Left lung (tissue), 10 donors: ENCODE data around the gene IFI27L1. TPM values are rescaled to one million over a fixed set of nuclear protein-coding genes. Genes with fewer than 3 reads are reported as not detected.

Experiments used
- ATAC-seq: fragments of 200-7000 bp; cut with Tn5 transposase; one replicate; pipeline ENCODE4 v1.9.1; 2020; ENCODE audit warnings: moderate library complexity
- DNase-seq, 4 donors: peaks; one replicate each; pipeline ENCODE4 v3.0.0-alpha.2; 2013 to 2020
- H3K27ac ChIP-seq, 2 donors: fragments of 200-600 bp; sonication (generic) in 1 of 2; one replicate each; pipeline versions ENCODE4 v1.5.0 to v1.8.0; 2020 to 2021
- H3K27me3 ChIP-seq, 2 donors: fragments of 200-600 bp; sonication (generic) in 1 of 2; one replicate each; pipeline versions ENCODE4 v1.5.0 to v1.8.0; 2020 to 2021
- H3K36me3 ChIP-seq, 2 donors: fragments of 200-600 bp; sonication (generic) in 1 of 2; one replicate each; pipeline versions ENCODE4 v1.5.0 to v1.8.0; 2020 to 2021
- H3K4me1 ChIP-seq, 2 donors: fragments of 200-600 bp; one replicate each; pipeline ENCODE4 v1.8.0; 2021
- H3K4me3 ChIP-seq, 2 donors: fragments of 200-600 bp; sonication (generic) in 1 of 2; one replicate each; pipeline versions ENCODE4 v1.5.0 to v1.8.0; 2020 to 2021; ENCODE audit warnings: mild to moderate bottlenecking in 1 of 2
- H3K9me3 ChIP-seq, 2 donors: fragments of 200-600 bp; sonication (generic) in 1 of 2; one replicate each; pipeline versions ENCODE4 v1.5.0 to v1.8.0; 2020 to 2021
- intact Hi-C, 2 donors: fragments of 100-400 bp; cut with DNase I; formaldehyde crosslinking; loops; one replicate each; pipeline versions ENCODE4 v1.11.2 to v1.14.2; 2022
- polyA plus RNA-seq, 6 donors: library from polyadenylated mRNA; unstranded; fragments of 120-200 nt; gene quantifications; one replicate each; pipeline ENCODE4 v1.2.1, GENCODE V29; 2013; ENCODE audit not compliant: insufficient read length in 6 of 6
- total RNA-seq, 2 donors: library from RNA; stranded (reverse); fragmentation: NEBNext Ultra II Directional; extraction: Animal tissue kit (Norgen Biotek cat#: 25700); gene quantifications; one replicate each; pipeline ENCODE4 v1.2.1, GENCODE V29; 2021
- TF ChIP-seq, protein P1 (sequence below), 2 donors: fragments of 200-600 bp; sonication (generic) in 1 of 2; IDR thresholded peaks; one replicate each; pipeline versions ENCODE4 v1.5.0 to v1.8.0; 2021; ENCODE audit warnings: antibody characterized with exemption in 2 of 2
- donor health status: DM: no; HTN: yes; CAD: no.
- donor health status: DM: no; HTN: no; CAD: no.

The IFI27L1 gene
- total and polyA plus RNA-seq, 8 donors: 20.3 to 34.3 (median 31.2) TPM

DNA sequence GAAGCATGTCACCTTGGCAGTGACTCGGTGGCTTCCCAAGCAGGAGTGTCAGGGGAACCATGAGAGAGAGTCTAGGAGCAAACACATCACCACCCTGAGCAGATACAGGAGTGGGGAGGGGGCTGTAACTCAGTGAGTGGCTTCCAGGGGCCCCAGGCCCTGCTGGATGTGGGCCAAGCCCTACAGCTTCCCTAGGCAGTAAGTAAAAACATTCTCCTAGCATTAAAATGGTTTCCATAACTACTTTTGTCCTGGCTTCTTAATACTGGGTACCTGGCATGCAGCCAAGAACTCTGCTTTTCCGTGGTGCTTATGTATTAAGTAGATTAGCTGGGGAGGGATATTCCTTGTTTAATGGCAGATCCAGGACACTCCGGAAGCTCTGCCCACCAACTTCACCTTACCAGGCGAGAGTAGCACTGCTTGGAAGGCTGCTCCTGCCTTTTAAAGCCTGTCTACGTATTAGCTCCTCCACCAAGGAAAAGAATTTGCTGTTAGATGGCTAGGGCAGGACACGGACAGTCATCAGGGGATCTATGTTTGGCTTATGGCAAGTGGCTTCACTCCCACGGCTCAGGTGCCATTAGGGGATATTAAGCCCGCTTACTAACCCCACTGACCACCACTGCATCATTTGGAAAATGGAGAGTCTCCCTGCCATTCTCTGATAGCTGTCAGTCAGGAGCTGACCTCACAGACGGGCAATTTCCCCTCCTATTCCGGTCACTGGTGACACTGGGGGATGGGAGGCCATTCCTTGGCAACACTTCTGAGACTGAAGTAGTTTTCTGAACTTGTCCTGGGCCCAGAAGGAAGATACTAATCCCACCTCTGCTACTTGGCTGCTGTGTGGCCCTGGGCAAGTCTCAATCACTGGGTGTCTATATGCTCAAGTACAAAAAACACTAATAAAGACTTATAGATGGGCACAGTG, 32.2 kb upstream of the IFI27L1 start:
- ATAC-seq (no peak), DNase-seq (peak in 1 of 4 donors; percentile 44)
- Histone ChIP-seq H3K4me1 (no peaks in the 10 kb centered on the region), H3K9me3 (no peaks in the 10 kb centered on the region), H3K27me3 (no peaks in the 10 kb centered on the region), H3K4me3 (no peak overlapping the region), H3K36me3 (peaks cover 0 to 100% of the 10 kb centered on the region in 2 donors), H3K27ac (no peak overlapping the region)
- intact Hi-C loops: loop anchor here in 1 of 2 donors (10.0 kb wide), 1 partner anchor 86 kb away; no protein-coding TSS in a partner anchor
- TF ChIP-seq, protein P1, sequence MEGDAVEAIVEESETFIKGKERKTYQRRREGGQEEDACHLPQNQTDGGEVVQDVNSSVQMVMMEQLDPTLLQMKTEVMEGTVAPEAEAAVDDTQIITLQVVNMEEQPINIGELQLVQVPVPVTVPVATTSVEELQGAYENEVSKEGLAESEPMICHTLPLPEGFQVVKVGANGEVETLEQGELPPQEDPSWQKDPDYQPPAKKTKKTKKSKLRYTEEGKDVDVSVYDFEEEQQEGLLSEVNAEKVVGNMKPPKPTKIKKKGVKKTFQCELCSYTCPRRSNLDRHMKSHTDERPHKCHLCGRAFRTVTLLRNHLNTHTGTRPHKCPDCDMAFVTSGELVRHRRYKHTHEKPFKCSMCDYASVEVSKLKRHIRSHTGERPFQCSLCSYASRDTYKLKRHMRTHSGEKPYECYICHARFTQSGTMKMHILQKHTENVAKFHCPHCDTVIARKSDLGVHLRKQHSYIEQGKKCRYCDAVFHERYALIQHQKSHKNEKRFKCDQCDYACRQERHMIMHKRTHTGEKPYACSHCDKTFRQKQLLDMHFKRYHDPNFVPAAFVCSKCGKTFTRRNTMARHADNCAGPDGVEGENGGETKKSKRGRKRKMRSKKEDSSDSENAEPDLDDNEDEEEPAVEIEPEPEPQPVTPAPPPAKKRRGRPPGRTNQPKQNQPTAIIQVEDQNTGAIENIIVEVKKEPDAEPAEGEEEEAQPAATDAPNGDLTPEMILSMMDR (IDR thresholded peaks at IDR 0.05): no peak

DNA sequence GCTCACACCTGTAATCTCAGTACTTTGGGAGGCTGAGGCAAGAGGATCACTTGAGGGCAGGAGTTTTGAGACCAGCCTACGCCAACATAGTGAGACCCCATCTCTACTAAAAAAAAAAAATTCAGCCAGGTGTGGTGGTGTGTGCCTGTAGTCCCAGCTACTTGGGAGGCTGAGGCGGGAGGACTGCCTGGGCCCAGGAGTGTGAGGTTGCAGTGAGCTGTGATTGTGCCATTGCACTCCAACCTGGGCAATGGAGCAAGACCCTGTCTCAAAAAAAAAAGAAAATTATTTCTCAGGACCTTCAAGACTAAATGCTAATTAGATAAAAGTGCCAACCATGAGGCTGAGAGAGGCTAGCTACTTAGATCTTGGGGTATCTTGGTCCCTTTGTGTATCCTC, 31.5 kb upstream of the IFI27L1 start:
- no peak overlapping the region for H3K27ac ChIP-seq
- H3K27me3 ChIP-seq: no peaks in the 10 kb centered on the region
- no peak overlapping the region for H3K4me3 ChIP-seq
- TF ChIP-seq, protein P1 (IDR thresholded peaks at IDR 0.05): no peak
- intact Hi-C loops: loop anchor here in 1 of 2 donors (10.0 kb wide), 1 partner anchor 85 kb away; no protein-coding TSS in a partner anchor
- no peaks in the 10 kb centered on the region for H3K4me1 ChIP-seq
- H3K9me3 ChIP-seq: no peaks in the 10 kb centered on the region
- ATAC-seq: no peak
- DNase-seq: no peak
- H3K36me3 ChIP-seq: peaks cover 0 to 100% of the 10 kb centered on the region in 2 donors

DNA sequence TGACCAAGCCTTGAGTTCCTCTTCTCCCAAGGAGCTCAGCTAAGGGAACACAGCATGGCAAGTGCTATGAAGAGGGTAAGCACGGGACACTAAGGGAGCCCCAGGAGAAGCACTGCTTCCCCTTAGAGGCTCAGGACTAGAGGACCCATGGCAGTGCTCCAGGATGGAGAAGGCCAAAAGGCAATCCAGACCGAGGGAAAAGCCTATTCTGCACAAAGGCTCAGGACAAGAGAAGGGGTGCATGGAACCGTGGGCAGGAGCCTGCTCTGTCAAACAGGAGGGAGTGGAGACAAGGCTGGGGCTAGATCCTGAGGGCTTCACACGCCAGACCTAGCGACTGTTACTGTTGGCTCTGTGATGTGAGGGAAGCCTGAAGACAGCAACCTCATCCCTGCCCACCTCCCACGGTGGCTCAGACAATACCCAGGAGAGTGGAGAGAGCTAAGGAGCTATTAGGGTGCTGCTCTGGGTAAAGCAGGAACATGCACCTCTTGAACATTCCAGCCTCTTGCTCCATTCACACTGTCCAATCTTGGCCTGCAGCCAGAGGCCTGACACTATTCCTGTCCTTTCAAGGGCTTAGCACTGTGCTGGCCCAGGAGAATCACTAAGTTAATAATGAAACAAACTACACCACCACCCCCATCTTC, 30.8 kb upstream of the IFI27L1 start:
- intact Hi-C loops: no loop called here
- TF ChIP-seq, protein P1 (IDR thresholded peaks at IDR 0.05): no peak
- H3K4me3 ChIP-seq: no peak overlapping the region
- no peaks in the 10 kb centered on the region for H3K9me3 ChIP-seq
- peaks cover 0 to 100% of the 10 kb centered on the region in 2 donors for H3K36me3 ChIP-seq
- DNase-seq (no peak), ATAC-seq (peak; percentile 74)
- no peak overlapping the region for H3K27ac ChIP-seq
- H3K27me3 ChIP-seq: no peaks in the 10 kb centered on the region
- H3K4me1 ChIP-seq: no peaks in the 10 kb centered on the region

DNA sequence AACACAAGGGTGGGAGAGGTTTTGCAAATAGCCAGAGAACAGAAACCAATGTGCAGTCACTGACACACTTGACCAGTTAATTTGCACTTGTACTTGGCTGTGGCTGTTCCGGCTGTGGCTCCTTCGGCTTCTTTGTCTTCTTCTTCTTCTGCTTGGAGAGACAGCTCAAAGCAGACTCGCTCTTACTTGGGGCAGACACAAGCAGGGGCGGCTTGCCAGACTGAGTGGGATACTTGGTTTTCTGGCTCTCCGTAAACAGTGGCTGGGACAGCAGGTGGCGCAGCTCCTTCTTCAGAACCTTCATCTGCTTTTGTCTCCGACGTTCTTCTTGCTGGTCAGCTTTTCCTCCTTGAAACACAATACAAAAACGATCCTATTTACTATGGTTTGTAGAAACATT, 30.0 kb upstream of the IFI27L1 start:
- H3K36me3 ChIP-seq: peaks cover 0 to 100% of the 10 kb centered on the region in 2 donors
- intact Hi-C loops: no loop called here
- H3K4me1 ChIP-seq: no peaks in the 10 kb centered on the region
- peak; percentile 20 for ATAC-seq
- no peaks in the 10 kb centered on the region for H3K9me3 ChIP-seq
- TF ChIP-seq, protein P1 (IDR thresholded peaks at IDR 0.05): no peak
- DNase-seq: peak in 1 of 4 donors; percentile 38
- H3K4me3 ChIP-seq: no peak overlapping the region
- H3K27ac ChIP-seq: no peak overlapping the region
- H3K27me3 ChIP-seq: no peaks in the 10 kb centered on the region

DNA sequence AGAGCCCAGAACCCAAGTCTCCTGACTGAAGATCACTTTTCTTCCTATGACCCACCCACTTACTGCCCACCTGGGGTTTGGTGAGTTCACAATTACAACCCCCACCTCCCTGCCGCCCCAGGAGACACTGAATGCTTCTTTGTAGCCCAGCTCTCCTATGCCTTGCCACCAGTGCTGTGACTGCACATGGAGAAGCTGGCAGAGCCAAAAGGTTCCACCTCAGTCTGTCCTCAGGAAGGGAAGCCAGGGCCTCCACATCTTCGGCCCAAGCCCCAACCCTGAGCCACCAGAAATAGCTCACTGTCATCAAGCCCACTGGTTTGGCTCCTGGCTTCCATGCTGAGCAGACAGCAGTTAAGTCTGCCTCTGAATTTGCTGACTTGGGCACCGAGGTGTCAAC, 29.3 kb upstream of the IFI27L1 start:
- H3K27ac ChIP-seq: no peak overlapping the region
- H3K36me3 ChIP-seq: peaks cover 0 to 100% of the 10 kb centered on the region in 2 donors
- intact Hi-C loops: no loop called here
- H3K4me1 ChIP-seq: no peaks in the 10 kb centered on the region
- no peak overlapping the region for H3K4me3 ChIP-seq
- ATAC-seq (no peak), DNase-seq (no peak)
- H3K27me3 ChIP-seq: no peaks in the 10 kb centered on the region
- no peaks in the 10 kb centered on the region for H3K9me3 ChIP-seq
- TF ChIP-seq, protein P1 (IDR thresholded peaks at IDR 0.05): no peak
